HG03060 (cell line): ENCODE data around the gene NHLRC3.
"Not testable (repeated sequence)": the region's sequence is repeated elsewhere in the genome, so short reads cannot be mapped to it uniquely, and the experiment has no call there.

Source experiments
- ATAC-seq: cut with Tn5 transposase; IDR thresholded peaks from one replicate; pipeline ENCODE4 v1.9.1; 2021; ENCODE audit warnings: low read depth, moderate number of reproducible peaks; ENCODE audit not compliant: unreplicated experiment

Gene NHLRC3

GRCh38 chr13:39040206-39040605, 1.9 kb downstream of the NHLRC3 start:
- no peak for ATAC-seq

GRCh38 chr13:39044536-39044935, 6.3 kb downstream of the NHLRC3 start:
- ATAC-seq = peak; percentile 76

- no peak for ATAC-seq
Observed at GRCh38 chr13:39047560-39047959, 9.3 kb downstream of the NHLRC3 start.

- ATAC-seq = no peak
Observed at GRCh38 chr13:39048806-39049205, 10.6 kb downstream of the NHLRC3 start.

- no peak for ATAC-seq
Observed at GRCh38 chr13:39049274-39049673, 11.0 kb downstream of the NHLRC3 start.

- ATAC-seq = no peak
Observed at GRCh38 chr13:39051157-39051556, 12.9 kb downstream of the NHLRC3 start.

GRCh38 chr13:39052944-39053343, 14.7 kb downstream of the NHLRC3 start:
- no peak for ATAC-seq

- no peak for ATAC-seq
Observed at GRCh38 chr13:39054112-39054511, 15.9 kb downstream of the NHLRC3 start.

GRCh38 chr13:39056018-39056417, 17.8 kb downstream of the NHLRC3 start:
- ATAC-seq = no peak

- no peak for ATAC-seq
Observed at GRCh38 chr13:39058040-39058439, 19.8 kb downstream of the NHLRC3 start.

GRCh38 chr13:39062004-39062403, 23.7 kb downstream of the NHLRC3 start:
- no peak for ATAC-seq

- no peak for ATAC-seq
Observed at GRCh38 chr13:39072842-39073241, 34.6 kb downstream of the NHLRC3 start.

- no peak for ATAC-seq
Observed at GRCh38 chr13:39073983-39074382, 35.7 kb downstream of the NHLRC3 start.

GRCh38 chr13:39086251-39086945, 48.1 kb downstream of the NHLRC3 start:
- ATAC-seq = not testable (repeated sequence)

GRCh38 chr13:39091586-39091985, 53.3 kb downstream of the NHLRC3 start:
- ATAC-seq = no peak

- no peak for ATAC-seq
Observed at GRCh38 chr13:39095500-39095899, 57.2 kb downstream of the NHLRC3 start.

- no peak for ATAC-seq
Observed at GRCh38 chr13:39099231-39099630, 61.0 kb downstream of the NHLRC3 start.
